Activated T-helper 1 cell treated with anti-CD3 and anti-CD28 coated beads, Interleukin-2, amount 50 U/mL, for 16 hours (primary cell): ENCODE measurements around the gene STKLD1.
A peak's percentile ranks its signal among the peaks of the same experiment; 100 is the strongest.
"Not testable (repeated sequence)": the region's sequence is repeated elsewhere in the genome, so short reads cannot be mapped to it uniquely, and the experiment has no call there.

Experiments
- DNase-seq, 2 donors: peaks; one replicate each; pipeline ENCODE4 v3.0.0-alpha.2; 2020; ENCODE audit warnings: low read depth in 1 of 2, low spot score in 1 of 2

Gene STKLD1

GRCh38 chr9:133360400-133361393 lies 15.5 kb upstream of the STKLD1 start:
- no peak for DNase-seq

DNA sequence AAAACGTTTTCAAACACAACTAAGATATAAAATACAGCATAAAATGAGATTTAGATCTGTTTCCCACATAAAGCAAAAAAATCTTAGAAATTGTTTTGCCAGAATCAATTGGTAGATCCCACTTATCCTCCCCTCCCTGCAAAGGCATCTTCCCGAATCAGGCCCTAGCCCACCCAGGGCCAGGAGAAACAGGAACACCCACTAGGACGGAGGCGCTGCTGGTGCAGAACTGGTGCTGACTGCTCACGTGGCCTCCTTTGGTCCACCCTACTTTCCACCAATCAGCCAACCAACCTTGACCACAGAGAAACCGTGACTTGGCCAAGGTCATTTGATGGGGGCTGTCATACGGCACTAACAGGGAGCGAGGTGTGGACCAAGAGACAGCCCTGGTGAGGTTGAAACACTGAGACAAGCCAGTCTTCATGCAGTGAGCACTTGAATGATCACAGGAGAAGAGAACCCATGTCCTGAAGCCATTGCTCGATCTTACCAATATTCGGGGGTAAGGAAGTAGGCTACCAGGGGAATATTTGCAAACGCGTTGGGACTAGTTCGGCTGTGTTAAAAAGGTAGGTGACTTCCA lies 14.6 kb upstream of the STKLD1 start:
- DNase-seq: no peak

GRCh38 chr9:133362359-133363044 lies 13.7 kb upstream of the STKLD1 start:
- DNase-seq: no peak

DNA sequence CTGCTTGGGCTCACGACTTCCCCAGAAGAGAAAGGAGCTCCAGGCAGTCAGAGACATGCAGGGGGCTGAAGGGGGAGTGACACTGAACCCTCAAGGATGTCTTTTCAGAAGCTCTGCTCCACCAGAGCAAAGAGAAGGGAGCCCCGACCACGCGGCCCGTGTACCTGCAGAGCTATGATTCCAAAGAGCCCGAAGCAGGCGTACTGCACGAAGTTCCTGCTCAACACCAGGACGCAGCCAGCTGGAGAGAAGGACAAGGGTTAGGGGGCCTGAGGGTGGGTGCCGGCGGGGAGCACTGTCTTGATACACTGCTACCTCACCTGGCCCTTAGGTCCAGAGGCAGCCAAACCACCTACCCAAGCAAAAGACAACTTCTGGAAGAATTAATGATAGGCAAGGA lies 9.7 kb upstream of the STKLD1 start:
- DNase-seq: no peak

GRCh38 chr9:133367221-133367620 lies 8.9 kb upstream of the STKLD1 start:
- no peak for DNase-seq

- no peak for DNase-seq
Observed at GRCh38 chr9:133367778-133368177, 8.4 kb upstream of the STKLD1 start.

DNA sequence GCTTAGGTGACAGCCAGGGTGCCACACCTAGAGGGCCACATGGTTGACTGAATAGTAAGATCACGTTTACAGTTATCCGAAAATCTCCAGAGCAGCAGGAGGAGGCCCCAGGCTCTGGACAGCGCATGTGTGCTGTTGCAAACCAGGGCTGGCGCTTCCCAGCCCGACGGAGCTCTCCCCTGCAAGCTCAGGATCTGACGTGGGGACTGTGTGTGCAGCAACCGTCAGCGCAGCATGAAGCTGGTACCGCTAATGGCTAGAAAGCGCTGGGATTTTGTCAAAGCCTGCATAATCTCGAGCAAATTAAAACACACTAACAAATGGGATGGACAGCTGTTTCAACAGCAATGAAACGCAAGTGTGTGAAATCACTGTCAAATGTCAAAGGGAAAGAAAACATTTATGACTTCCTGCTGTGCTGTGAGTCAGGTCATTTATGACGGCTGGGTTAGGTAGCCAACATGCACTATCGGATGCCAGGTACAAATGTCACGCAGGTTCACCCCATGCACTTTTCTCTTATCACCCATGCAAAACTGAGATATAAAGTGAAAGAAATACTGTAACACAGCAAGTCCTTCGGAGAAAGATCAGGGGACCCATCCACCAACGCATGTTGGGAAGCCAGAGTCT lies 7.8 kb upstream of the STKLD1 start:
- no peak for DNase-seq

DNA sequence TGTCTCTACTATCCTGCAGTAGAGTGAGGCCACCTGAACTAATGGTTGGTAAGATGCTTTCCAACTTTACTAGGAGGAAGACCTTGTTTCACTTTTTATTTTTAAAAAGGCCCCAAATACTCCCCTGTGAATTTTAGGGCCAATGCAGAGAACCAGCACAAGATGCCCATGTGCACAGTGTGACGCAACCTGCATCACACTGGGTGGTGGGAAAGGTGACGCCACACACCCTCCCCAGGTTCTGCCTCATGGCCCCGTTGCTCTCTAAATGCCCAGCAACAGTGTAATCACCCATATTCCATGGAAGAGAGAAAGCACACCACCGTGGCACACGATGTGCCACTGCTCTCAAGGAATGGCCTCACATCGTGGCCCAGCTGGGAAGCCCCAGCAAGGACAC lies 6.7 kb upstream of the STKLD1 start:
- DNase-seq: no peak

DNA sequence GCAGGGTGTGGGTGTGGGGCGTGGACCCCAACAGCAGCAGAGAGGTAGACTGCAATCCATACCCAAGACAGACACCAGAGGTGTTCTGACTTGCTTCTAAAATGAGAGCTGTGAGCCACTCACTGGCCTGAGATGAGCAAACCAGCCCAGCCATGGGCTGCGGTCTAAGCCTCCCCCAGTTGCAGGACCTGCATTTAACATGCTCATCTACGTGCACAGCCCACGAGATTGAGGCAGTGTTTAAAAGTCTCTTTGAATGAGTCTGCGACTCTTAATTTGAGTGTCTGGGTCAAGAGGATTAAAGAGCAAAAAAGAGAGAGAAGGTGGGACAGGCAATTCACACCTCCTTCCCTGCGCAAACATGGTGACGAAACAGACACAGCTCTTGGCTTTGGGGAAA lies 6.2 kb upstream of the STKLD1 start:
- DNase-seq: no peak

- DNase-seq: no peak
Observed at GRCh38 chr9:133370685-133371084, 5.5 kb upstream of the STKLD1 start.

GRCh38 chr9:133371261-133371711 lies 4.9 kb upstream of the STKLD1 start:
- peak; percentile 34 to 58 for DNase-seq

DNA sequence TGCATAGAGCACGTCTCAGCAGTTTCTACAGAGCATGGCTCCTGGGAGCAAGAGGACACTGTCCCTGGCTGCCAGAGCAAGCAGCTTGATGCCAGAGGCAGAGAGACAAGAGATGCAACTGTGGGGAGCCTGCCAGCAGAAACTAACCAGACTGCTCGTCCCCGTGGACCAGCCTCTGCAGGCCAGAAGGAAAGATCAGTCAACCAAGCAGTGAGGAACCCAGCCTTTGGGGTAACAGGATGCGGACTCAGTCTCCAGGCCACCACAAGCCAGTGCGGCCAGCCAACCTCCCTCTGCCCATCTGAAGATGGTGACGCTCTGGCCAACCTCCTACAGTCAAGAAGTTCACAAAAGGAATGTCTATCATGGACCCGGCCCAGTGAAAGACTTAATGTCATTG lies 4.0 kb upstream of the STKLD1 start:
- DNase-seq: no peak

- no peak for DNase-seq
Observed at GRCh38 chr9:133374612-133375115, 1.5 kb upstream of the STKLD1 start.

DNA sequence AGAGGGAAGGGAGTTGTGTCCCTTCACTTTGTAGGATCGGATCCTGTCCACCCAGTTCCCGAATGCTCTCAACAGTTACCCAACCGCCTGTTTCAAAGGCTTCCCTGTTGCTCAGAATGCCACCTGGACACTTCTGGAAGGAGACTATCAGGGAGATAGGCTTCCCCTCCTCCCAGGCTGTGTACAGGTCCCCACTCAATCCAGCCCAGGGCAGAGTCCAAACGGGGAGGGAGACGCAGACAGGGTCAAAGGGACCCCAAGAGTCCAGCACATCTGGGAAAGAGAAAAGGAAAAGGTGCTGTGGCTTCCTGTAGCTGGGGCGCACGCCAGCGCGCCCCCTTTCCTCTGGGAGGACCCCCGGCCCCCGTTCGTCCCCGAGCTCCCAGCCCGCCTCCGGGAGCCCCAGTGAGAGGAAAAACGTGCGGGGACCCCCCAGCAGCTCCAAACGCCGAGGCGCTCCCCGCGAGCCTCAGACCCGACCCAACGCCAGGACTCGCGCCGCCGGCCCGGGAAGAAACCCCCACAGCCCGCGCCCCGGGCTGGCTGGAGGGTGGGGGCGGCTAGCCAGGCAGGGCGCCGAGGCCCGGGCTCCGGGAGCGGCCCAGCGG lies 946 bp upstream of the STKLD1 start:
- no peak for DNase-seq

DNA sequence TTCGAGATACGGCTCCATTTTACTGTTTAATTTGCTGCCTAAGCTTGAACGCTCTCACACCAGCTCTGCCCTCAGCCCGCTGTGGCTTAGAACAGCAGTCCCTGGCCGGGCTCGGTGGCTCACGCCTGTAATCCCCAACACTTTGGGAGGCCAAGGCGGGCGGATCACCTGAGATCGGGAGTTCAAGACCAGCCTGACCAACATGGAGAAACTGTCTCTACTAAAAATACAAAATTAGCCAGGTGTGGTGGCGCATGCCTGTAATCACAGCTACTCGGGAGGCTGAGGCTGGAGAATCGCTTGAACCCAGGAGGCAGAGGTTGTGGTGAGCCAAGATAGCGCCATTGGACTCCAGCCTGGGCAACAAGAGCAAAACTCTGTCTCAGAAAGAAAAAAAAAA lies 1.1 kb downstream of the STKLD1 start:
- not testable (repeated sequence) for DNase-seq

GRCh38 chr9:133377721-133378216 lies 1.6 kb downstream of the STKLD1 start:
- DNase-seq: no peak

GRCh38 chr9:133378408-133378962 lies 2.3 kb downstream of the STKLD1 start:
- DNase-seq: no peak

GRCh38 chr9:133379153-133380086 lies 3.3 kb downstream of the STKLD1 start:
- no peak for DNase-seq

DNA sequence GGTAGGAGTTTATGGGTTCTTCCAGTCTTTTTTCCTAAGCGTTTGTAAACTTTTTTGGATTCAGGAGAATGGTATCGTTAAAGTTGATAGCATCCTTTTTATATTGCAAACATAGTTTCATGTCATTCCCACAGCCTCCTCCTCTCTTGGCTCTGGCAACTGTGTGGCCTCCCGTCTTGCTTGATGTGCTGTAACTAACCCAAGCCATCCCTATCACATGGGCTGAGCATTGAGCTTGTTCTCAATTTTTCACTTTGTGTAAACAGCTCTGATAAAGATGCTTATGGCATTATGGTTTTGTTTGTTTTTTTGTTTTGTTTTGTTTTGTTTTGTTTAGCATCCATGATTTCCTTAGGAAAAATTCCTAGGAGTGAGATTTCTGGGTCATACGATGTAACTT lies 4.6 kb downstream of the STKLD1 start:
- DNase-seq: no peak
